Stimulated activated CD8-positive, alpha-beta memory T cell treated with anti-CD3 and anti-CD28 coated beads, Interleukin-7, amount 100 ng/mL, for 24 hours (primary cell): ENCODE data around the gene ISM1.

Experiments
- DNase-seq: peaks from one replicate; pipeline ENCODE4 v3.0.0-alpha.2; 2020; ENCODE audit warnings: low read depth

Gene ISM1

GRCh38 chr20:13348311-13349234 lies 127.5 kb downstream of the ISM1 start:
- no peak for DNase-seq

GRCh38 chr20:13349235-13349604 lies 128.1 kb downstream of the ISM1 start:
- DNase-seq, result no peak
